Naive thymus-derived CD4-positive, alpha-beta T cell (primary cell): ENCODE results near the gene MAN1A2. TPM values are rescaled to one million over a fixed set of nuclear protein-coding genes. Genes with fewer than 3 reads are reported as not detected.
"Not testable (repeated sequence)": the region's sequence is repeated elsewhere in the genome, so short reads cannot be mapped to it uniquely, and the experiment has no call there.

Experiments used
- ATAC-seq: fragments of 150-1000 bp; cut with Tn5 transposase; 2 replicates; pipeline ENCODE4 v1.10.0; 2021; ENCODE audit warnings: mild to moderate bottlenecking, moderate library complexity
- CTCF ChIA-PET: fragments of 350-600 bp; sonication (Branson Sonifier 250); formaldehyde crosslinking; loops from one replicate; lab custom pipeline; 2021; ENCODE audit warnings: antibody characterized with exemption; lab: Charles Lee
- POLR2A ChIA-PET: fragments of 350-600 bp; sonication (Branson Sonifier 250); formaldehyde crosslinking; loops from one replicate; lab custom pipeline; 2021; ENCODE audit warnings: antibody characterized with exemption, inconsistent platforms; lab: Charles Lee
- DNase-seq, 9 donors: peaks; one replicate each; pipeline versions ENCODE4 v3.0.0 to v3.0.0-alpha.2; 2020 to 2022; ENCODE audit warnings: mixed read lengths in 1 of 9
- H3K27ac ChIP-seq: one replicate; pipeline ENCODE4 v1.7.0; 2013; ENCODE audit warnings: mild to moderate bottlenecking, low read depth, low read length, moderate library complexity
- H3K27me3 ChIP-seq, 2 donors: one replicate each; pipeline ENCODE4 v1.7.0; 2013; ENCODE audit warnings: low read length in 2 of 2, mild to moderate bottlenecking in 2 of 2, moderate library complexity in 2 of 2; ENCODE audit not compliant: control insufficient read depth in 2 of 2, insufficient read depth in 2 of 2
- H3K36me3 ChIP-seq, 3 experiments: 1 replicate in 2 of 3; 2 replicates in 1 of 3; pipeline ENCODE4 v1.7.0; 2013; ENCODE audit warnings: low read length in 3 of 3, mild to moderate bottlenecking in 3 of 3, moderate library complexity in 1 of 3; ENCODE audit not compliant: insufficient read depth in 3 of 3, control insufficient read depth in 2 of 3
- H3K4me1 ChIP-seq, 2 donors: one replicate each; pipeline ENCODE4 v1.7.0; 2013; ENCODE audit warnings: low read length in 2 of 2, mild to moderate bottlenecking in 2 of 2, moderate library complexity in 1 of 2; ENCODE audit not compliant: control insufficient read depth in 2 of 2, insufficient read depth in 2 of 2
- H3K4me3 ChIP-seq: 2 replicates; pipeline ENCODE4 v1.7.0; 2013; ENCODE audit warnings: mild to moderate bottlenecking, low read length
- H3K9me3 ChIP-seq, 3 experiments: 1 replicate in 2 of 3; 2 replicates in 1 of 3; pipeline ENCODE4 v1.7.0; 2013; ENCODE audit warnings: low read length in 3 of 3; ENCODE audit not compliant: control insufficient read depth in 2 of 3
- H3K27ac Mint-ChIP-seq, 9 donors: one replicate each; pipeline ENCODE4 v1.8.0; 2020 to 2022; ENCODE audit warnings: mixed read lengths in 9 of 9, mild to moderate bottlenecking in 8 of 9, moderate library complexity in 5 of 9, inconsistent platforms in 2 of 9
- H3K27me3 Mint-ChIP-seq, 5 donors: one replicate each; pipeline ENCODE4 v1.8.0; 2021 to 2022; ENCODE audit warnings: mixed read lengths in 5 of 5, mild to moderate bottlenecking in 1 of 5
- H3K36me3 Mint-ChIP-seq, 5 donors: one replicate each; pipeline ENCODE4 v1.8.0; 2020 to 2022; ENCODE audit warnings: mixed read lengths in 5 of 5, mild to moderate bottlenecking in 3 of 5, inconsistent platforms in 1 of 5
- H3K4me1 Mint-ChIP-seq, 7 donors: one replicate each; pipeline ENCODE4 v1.8.0; 2020 to 2022; ENCODE audit warnings: mixed read lengths in 7 of 7, mild to moderate bottlenecking in 3 of 7, inconsistent platforms in 1 of 7
- H3K4me3 Mint-ChIP-seq, 10 donors: one replicate each; pipeline ENCODE4 v1.8.0; 2020 to 2022; ENCODE audit warnings: mild to moderate bottlenecking in 10 of 10, mixed read lengths in 10 of 10, moderate library complexity in 6 of 10, inconsistent platforms in 2 of 10
- H3K9me3 Mint-ChIP-seq, 11 donors: one replicate each; pipeline ENCODE4 v1.8.0; 2020 to 2022; ENCODE audit warnings: mixed read lengths in 11 of 11, mild to moderate bottlenecking in 4 of 11, inconsistent platforms in 1 of 11, moderate library complexity in 1 of 11
- intact Hi-C, 2 donors: fragments of 100-400 bp; cut with micrococcal nuclease; formaldehyde crosslinking; loops; one replicate each; pipeline ENCODE4 v1.15.1; 2023
- polyA plus RNA-seq, 2 donors: library from polyadenylated mRNA; unstranded; fragments of 300-500 nt; fragmentation: Illumina TruSeq; gene quantifications; one replicate each; pipeline ENCODE4 v1.2.3, GENCODE V29; 2021
- total RNA-seq, 6 experiments: library from RNA in 5 of 6; stranded (reverse) in 5 of 6; gene quantifications; 1 replicate in 5 of 6; 2 replicates in 1 of 6; pipeline ENCODE4 v1.2.3 and lab custom pipeline; 2021 to 2026

The MAN1A2 gene
- total and polyA plus RNA-seq, 7 experiments from 2014 or later = 10.5 to 63.4 (median 41.6) TPM

DNA sequence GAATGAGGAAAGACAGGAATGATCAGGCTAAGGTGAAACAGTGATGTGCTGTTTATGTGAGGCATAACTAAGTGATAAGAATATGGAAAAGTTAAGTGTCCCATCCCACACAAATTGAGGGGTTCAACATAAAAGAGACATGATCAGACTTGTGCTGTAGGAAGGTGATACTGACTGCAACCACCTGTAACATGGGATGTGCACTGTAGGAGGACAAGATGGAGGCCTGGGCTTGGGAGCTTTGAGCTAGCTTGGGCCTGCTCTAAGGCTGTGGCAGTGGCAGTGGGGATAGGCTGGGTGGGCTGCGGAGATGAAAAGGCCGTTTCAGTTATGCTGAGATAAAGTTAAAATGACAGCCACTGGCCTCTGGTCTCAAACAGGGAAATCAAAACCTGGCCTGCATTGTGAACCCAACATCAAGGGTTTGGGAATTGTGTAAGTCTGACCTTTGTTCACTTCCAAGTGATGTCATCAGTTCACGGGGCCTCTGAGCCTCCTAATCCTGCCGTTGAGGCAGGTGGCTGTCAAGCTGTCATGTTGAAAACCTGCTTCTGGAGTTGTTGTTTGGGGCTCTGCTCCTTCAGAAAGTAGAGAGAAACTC lies 177.4 kb downstream of the MAN1A2 start:
- Mint-ChIP-seq H3K9me3 (no peaks in the 10 kb centered on the region), H3K27ac (no peak overlapping the region), H3K4me1 (peaks cover 0 to 26% (median 0%) of the 10 kb centered on the region in 7 donors), H3K36me3 (no peaks in the 10 kb centered on the region), H3K4me3 (no peak overlapping the region), H3K27me3 (peaks cover 0 to 16% (median 0%) of the 10 kb centered on the region in 5 donors)
- CTCF ChIA-PET = interaction anchor here (4.8 kb wide), 1 partner anchor 10 kb away, joined by 32 read pairs; no protein-coding TSS in a partner anchor
- POLR2A ChIA-PET = no interaction called here
- DNase-seq (no peak), ATAC-seq (no peak)
- Histone ChIP-seq H3K27me3 (no peaks in the 10 kb centered on the region), H3K36me3 (no peaks in the 10 kb centered on the region), H3K4me3 (no peak overlapping the region), H3K27ac (no peak overlapping the region), H3K4me1 (no peaks in the 10 kb centered on the region), H3K9me3 (no peaks in the 10 kb centered on the region)
- intact Hi-C loops = no loop called here

DNA sequence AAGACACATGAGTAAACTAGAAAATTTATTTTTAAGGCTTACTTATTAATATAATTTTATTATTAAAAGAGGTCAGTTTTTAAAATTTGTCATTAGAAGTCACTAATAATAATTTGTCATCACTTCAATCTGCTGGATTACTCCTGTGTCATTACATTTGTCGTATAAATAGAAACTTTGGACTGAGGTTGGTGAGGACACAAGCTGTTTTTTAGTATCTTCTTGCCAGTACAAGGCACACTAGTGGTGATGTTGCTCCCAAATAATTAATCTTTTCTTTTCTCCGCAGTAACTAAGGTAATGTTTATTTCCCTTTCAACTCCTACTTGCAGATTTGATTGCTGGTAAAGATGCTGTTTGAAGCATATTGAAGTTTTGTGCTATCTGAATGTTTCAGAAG lies 179.2 kb downstream of the MAN1A2 start:
- ATAC-seq = no peak
- H3K4me3 Mint-ChIP-seq = no peak overlapping the region
- intact Hi-C loops = no loop called here
- no peak for DNase-seq
- Histone ChIP-seq H3K9me3 (no peaks in the 10 kb centered on the region), H3K4me1 (no peaks in the 10 kb centered on the region), H3K27me3 (no peaks in the 10 kb centered on the region), H3K36me3 (no peaks in the 10 kb centered on the region), H3K27ac (no peak overlapping the region), H3K4me3 (no peak overlapping the region)
- CTCF ChIA-PET = interaction anchor here (4.8 kb wide), 1 partner anchor 12 kb away, joined by 32 read pairs; no protein-coding TSS in a partner anchor
- H3K4me1 Mint-ChIP-seq = peaks cover 0 to 14% (median 0%) of the 10 kb centered on the region in 7 donors
- peaks cover 0 to 16% (median 0%) of the 10 kb centered on the region in 5 donors for H3K27me3 Mint-ChIP-seq
- no peaks in the 10 kb centered on the region for H3K36me3 Mint-ChIP-seq
- H3K27ac Mint-ChIP-seq = no peak overlapping the region
- POLR2A ChIA-PET = no interaction called here
- H3K9me3 Mint-ChIP-seq = no peaks in the 10 kb centered on the region

DNA sequence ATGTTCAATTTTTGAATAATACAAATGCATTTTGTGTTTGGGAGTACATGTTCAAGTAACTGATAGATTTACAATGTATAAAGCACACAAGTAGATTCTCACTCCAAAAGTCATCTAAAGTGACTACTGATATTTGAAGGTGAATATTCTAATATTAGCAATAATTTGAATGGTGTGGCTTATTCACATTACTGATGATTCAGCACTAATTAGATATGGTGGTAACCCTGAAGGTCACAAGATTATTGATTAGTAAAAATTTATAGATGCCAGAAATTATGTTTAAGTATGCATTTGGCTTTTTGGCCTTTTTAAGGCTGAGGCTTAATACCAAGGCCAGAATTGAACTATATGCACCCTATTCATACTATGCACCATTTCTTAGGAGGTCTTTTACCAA lies 186.2 kb downstream of the MAN1A2 start:
- H3K27ac ChIP-seq = no peak overlapping the region
- DNase-seq (no peak), ATAC-seq (no peak)
- Mint-ChIP-seq H3K36me3 (peaks cover 0 to 6% (median 0%) of the 10 kb centered on the region in 5 donors), H3K27ac (no peak overlapping the region), H3K9me3 (peaks cover 0 to 6% (median 2%) of the 10 kb centered on the region in 11 donors), H3K4me1 (no peaks in the 10 kb centered on the region), H3K27me3 (peaks cover 0 to 36% (median 0%) of the 10 kb centered on the region in 5 donors), H3K4me3 (no peak overlapping the region)
- POLR2A ChIA-PET = no interaction called here
- intact Hi-C loops = no loop called here
- no peak overlapping the region for H3K4me3 ChIP-seq
- H3K9me3 ChIP-seq = no peaks in the 10 kb centered on the region
- H3K27me3 ChIP-seq = no peaks in the 10 kb centered on the region
- no peaks in the 10 kb centered on the region for H3K36me3 ChIP-seq
- CTCF ChIA-PET = no interaction called here
- no peaks in the 10 kb centered on the region for H3K4me1 ChIP-seq

DNA sequence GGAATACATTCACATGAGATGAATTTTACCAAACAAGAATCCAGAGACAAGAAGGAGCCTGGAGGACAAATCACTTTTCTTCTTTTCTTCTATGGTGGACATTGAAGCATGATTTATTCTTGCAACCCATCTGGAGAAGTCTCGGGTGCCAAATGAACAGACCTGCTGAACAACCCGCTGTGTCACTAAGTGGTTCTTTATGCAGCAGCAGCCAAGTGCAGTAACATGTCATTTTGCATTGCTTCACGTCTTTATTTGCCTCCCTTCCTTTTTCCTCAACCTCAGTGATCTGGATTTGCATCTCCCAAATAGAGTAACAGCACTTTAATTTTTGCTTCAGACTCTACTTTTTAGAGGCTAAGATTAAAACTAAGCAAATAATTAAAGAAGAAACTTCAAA lies 188.6 kb downstream of the MAN1A2 start:
- H3K4me3 Mint-ChIP-seq = no peak overlapping the region
- no peaks in the 10 kb centered on the region for H3K27me3 ChIP-seq
- H3K9me3 Mint-ChIP-seq = peaks cover 4 to 21% (median 8%) of the 10 kb centered on the region in 11 donors
- H3K36me3 ChIP-seq = no peaks in the 10 kb centered on the region
- ChIA-PET CTCF (interaction anchor here (1.2 kb wide), 1 partner anchor 21 kb away, joined by 3 read pairs; no protein-coding TSS in a partner anchor), POLR2A (no interaction called here)
- no peaks in the 10 kb centered on the region for H3K4me1 ChIP-seq
- H3K4me3 ChIP-seq = no peak overlapping the region
- H3K36me3 Mint-ChIP-seq = peaks cover 5 to 11% (median 8%) of the 10 kb centered on the region in 5 donors
- no peak overlapping the region for H3K27ac ChIP-seq
- DNase-seq (no peak), ATAC-seq (no peak)
- H3K27ac Mint-ChIP-seq = no peak overlapping the region
- peaks cover 0 to 36% (median 0%) of the 10 kb centered on the region in 5 donors for H3K27me3 Mint-ChIP-seq
- intact Hi-C loops = no loop called here
- H3K9me3 ChIP-seq = no peaks in the 10 kb centered on the region
- no peaks in the 10 kb centered on the region for H3K4me1 Mint-ChIP-seq

DNA sequence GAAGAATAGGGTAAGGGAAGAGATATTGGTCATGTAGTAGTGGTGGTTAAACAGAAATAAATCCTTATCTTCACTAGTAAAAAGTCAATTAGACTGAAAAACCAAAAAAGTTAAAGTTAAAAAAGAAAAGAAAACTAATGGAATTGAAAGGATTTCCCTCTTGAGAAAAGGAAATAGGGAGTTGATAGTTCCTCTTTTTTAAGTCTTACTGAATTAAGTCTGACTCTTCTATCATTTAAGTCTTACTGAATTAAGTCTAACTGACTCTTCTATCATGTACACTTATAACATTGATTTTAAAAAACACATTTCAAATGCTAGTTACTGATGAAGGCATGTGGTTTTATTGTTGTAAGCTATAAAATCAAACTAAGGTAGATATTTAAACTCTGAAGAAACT lies 189.1 kb downstream of the MAN1A2 start:
- Mint-ChIP-seq H3K9me3 (peaks cover 4 to 21% (median 8%) of the 10 kb centered on the region in 11 donors), H3K36me3 (peaks cover 5 to 11% (median 8%) of the 10 kb centered on the region in 5 donors), H3K27me3 (peaks cover 0 to 36% (median 0%) of the 10 kb centered on the region in 5 donors), H3K4me3 (no peak overlapping the region), H3K27ac (no peak overlapping the region), H3K4me1 (no peaks in the 10 kb centered on the region)
- ATAC-seq = no peak
- no peaks in the 10 kb centered on the region for H3K4me1 ChIP-seq
- no peaks in the 10 kb centered on the region for H3K27me3 ChIP-seq
- intact Hi-C loops = no loop called here
- no peak for DNase-seq
- no peak overlapping the region for H3K27ac ChIP-seq
- H3K36me3 ChIP-seq = no peaks in the 10 kb centered on the region
- ChIA-PET CTCF (interaction anchor here (1.2 kb wide), 1 partner anchor 22 kb away, joined by 3 read pairs; no protein-coding TSS in a partner anchor), POLR2A (no interaction called here)
- no peak overlapping the region for H3K4me3 ChIP-seq
- no peaks in the 10 kb centered on the region for H3K9me3 ChIP-seq

DNA sequence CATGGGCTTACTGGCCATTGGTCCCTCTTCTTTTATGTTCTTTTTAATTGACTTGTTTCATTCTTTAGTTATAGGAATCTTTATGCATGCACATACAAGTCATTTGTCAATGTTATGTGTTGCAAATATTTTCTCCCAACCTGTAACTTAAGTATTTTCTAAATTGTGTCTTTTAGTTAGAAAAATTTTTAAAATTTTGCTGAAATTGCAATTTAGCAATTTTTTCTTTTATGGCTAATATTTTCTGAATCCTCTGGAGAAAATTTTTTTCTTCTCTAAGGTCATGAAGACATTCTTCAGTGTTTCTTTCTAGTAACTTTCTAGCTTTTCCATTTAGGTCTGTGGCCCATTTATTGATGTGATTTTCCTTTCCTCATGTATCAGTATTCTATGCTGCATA lies 189.7 kb downstream of the MAN1A2 start:
- H3K36me3 Mint-ChIP-seq = peaks cover 5 to 11% (median 8%) of the 10 kb centered on the region in 5 donors
- POLR2A ChIA-PET = no interaction called here
- H3K4me3 Mint-ChIP-seq = no peak overlapping the region
- peaks cover 4 to 21% (median 8%) of the 10 kb centered on the region in 11 donors for H3K9me3 Mint-ChIP-seq
- ATAC-seq (no peak), DNase-seq (no peak)
- Histone ChIP-seq H3K4me1 (no peaks in the 10 kb centered on the region), H3K36me3 (no peaks in the 10 kb centered on the region), H3K9me3 (no peaks in the 10 kb centered on the region), H3K27me3 (no peaks in the 10 kb centered on the region), H3K27ac (no peak overlapping the region), H3K4me3 (no peak overlapping the region)
- H3K27me3 Mint-ChIP-seq = peaks cover 0 to 36% (median 0%) of the 10 kb centered on the region in 5 donors
- H3K4me1 Mint-ChIP-seq = peaks cover 0 to 4% (median 0%) of the 10 kb centered on the region in 7 donors
- no peak overlapping the region for H3K27ac Mint-ChIP-seq
- intact Hi-C loops = no loop called here
- CTCF ChIA-PET = no interaction called here

DNA sequence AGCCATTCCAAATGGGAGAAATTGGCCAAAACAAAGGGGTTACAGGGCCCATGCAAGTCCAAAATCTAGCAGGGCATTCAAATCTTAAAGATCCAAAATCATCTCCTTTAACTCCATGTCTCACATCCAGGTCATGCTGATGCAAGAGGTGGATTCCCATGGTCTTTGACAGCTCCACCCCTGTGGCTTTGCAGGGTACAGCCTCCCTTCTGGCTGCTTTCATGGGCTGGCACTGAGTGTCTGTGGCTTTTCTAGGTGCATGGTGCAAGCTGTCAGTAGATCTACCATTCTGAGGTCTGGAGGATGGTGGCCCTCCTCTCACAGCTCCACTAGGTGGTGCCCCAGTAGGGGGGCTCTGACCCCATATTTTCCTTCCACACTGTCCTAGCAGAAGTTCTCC lies 191.2 kb downstream of the MAN1A2 start:
- Mint-ChIP-seq H3K27me3 (peaks cover 0 to 28% (median 0%) of the 10 kb centered on the region in 5 donors), H3K9me3 (peaks cover 4 to 21% (median 8%) of the 10 kb centered on the region in 11 donors), H3K36me3 (peaks cover 6 to 11% (median 8%) of the 10 kb centered on the region in 5 donors)
- H3K27ac ChIP-seq, H3K4me3 ChIP-seq, POLR2A ChIA-PET, H3K4me3 Mint-ChIP-seq, DNase-seq, H3K4me1 Mint-ChIP-seq, H3K27me3 ChIP-seq, H3K36me3 ChIP-seq, ATAC-seq, intact Hi-C loops, H3K27ac Mint-ChIP-seq, H3K4me1 ChIP-seq, H3K9me3 ChIP-seq, CTCF ChIA-PET: not testable (repeated sequence)
